Karpas-422 (cell line): ENCODE data around the gene ABL2. TPM values are rescaled to one million over a fixed set of nuclear protein-coding genes. Genes with fewer than 3 reads are reported as not detected.
"Not testable (repeated sequence)": the region's sequence is repeated elsewhere in the genome, so short reads cannot be mapped to it uniquely, and the experiment has no call there.

Experiments used
- DNase-seq: peaks from one replicate; pipeline ENCODE4 v3.0.0-alpha.2; 2015
- H2AFZ ChIP-seq: fragments of 200-600 bp; sonication (generic); 2 replicates; pipeline ENCODE4 v1.6.1; 2014; ENCODE audit warnings: antibody characterized with exemption, low read length, mixed read lengths
- H3K27ac ChIP-seq: fragments of 200-600 bp; sonication (generic); 2 replicates; pipeline ENCODE4 v1.5.1; 2014; ENCODE audit warnings: mild to moderate bottlenecking, low read length, moderate library complexity
- H3K27me3 ChIP-seq: fragments of 200-600 bp; sonication (generic); 2 replicates; pipeline ENCODE4 v1.6.1; 2014; ENCODE audit warnings: low read length, mixed read lengths
- H3K36me3 ChIP-seq: fragments of 200-600 bp; sonication (generic); 2 replicates; pipeline ENCODE4 v1.6.1; 2014; ENCODE audit warnings: low read length, mixed read lengths; ENCODE audit not compliant: insufficient read depth
- H3K4me1 ChIP-seq: fragments of 200-600 bp; sonication (generic); 2 replicates; pipeline ENCODE4 v1.6.1; 2014; ENCODE audit warnings: mild to moderate bottlenecking, low read length, mixed read lengths
- H3K4me2 ChIP-seq: fragments of 200-600 bp; sonication (generic); 2 replicates; pipeline ENCODE4 v1.6.1; 2014; ENCODE audit warnings: low read length, low read depth, mild to moderate bottlenecking; ENCODE audit not compliant: poor library complexity, severe bottlenecking
- H3K4me3 ChIP-seq: fragments of 200-600 bp; sonication (generic); 2 replicates; pipeline ENCODE4 v1.5.1; 2014; ENCODE audit warnings: mild to moderate bottlenecking, antibody characterized with exemption, low read length, mixed read lengths
- H3K79me2 ChIP-seq: fragments of 200-600 bp; sonication (generic); 2 replicates; pipeline ENCODE4 v1.6.1; 2014; ENCODE audit warnings: mild to moderate bottlenecking, low read length, mixed read lengths
- H3K9ac ChIP-seq: fragments of 200-600 bp; sonication (generic); 2 replicates; pipeline ENCODE4 v1.6.0; 2014; ENCODE audit warnings: low read length
- H3K9me2 ChIP-seq: fragments of 200-600 bp; sonication (generic), shearing (Covaris generic); replicated peaks from 2 replicates; pipeline ENCODE4 v1.6.0; 2014; ENCODE audit warnings: mild to moderate bottlenecking, low read length, moderate library complexity; ENCODE audit not compliant: insufficient read depth
- H3K9me3 ChIP-seq: fragments of 300-700, 200-600 bp; sonication (generic); 2 replicates; pipeline ENCODE4 v1.6.1; 2014; ENCODE audit warnings: low read length, mixed read lengths
- H4K20me1 ChIP-seq: fragments of 200-600 bp; sonication (generic); 2 replicates; pipeline ENCODE4 v1.6.1; 2014; ENCODE audit warnings: mild to moderate bottlenecking, antibody characterized with exemption, low read length, low read depth; ENCODE audit not compliant: insufficient read depth
- total RNA-seq: library from RNA; depleted of rRNA; stranded (reverse); fragments of >200 nt; shearing (Covaris generic); gene quantifications from 2 replicates; pipeline ENCODE4 v1.2.3, GENCODE V29; 2014; ENCODE audit warnings: low replicate concordance

The ABL2 gene
- total RNA-seq, 1 experiment from 2014 or later = 14.3 TPM

DNA sequence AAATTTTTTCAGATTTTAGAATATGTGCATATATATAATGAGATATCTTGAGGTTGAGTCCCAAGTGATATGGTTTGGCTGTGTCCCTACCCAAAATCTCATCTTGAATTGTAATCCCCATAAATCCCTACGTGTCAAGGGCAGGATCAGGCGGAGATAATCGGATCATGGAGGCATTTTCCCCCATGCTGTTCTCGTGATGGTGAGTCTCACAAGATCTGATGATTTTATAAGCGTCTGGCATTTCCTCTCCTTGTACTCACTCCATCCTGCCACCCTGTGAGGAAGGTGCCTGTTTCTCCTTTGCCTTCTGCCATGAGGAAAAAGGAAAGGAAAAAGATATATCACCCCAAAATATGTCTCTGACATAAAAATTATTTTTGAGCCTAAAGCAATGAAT lies 83.0 kb downstream of the ABL2 start:
- Histone ChIP-seq H3K4me2 (no peak overlapping the region), H4K20me1 (no peaks in the 10 kb centered on the region), H3K27me3 (no peaks in the 10 kb centered on the region), H3K27ac (no peak overlapping the region), H3K36me3 (no peaks in the 10 kb centered on the region), H3K79me2 (peaks cover 65% of the 10 kb centered on the region), H3K4me3 (no peak overlapping the region), H3K9me2 (no peaks in the 10 kb centered on the region), H3K9me3 (no peaks in the 10 kb centered on the region), H2AFZ (no peak overlapping the region), H3K4me1 (peaks cover 24% of the 10 kb centered on the region), H3K9ac (no peak overlapping the region)
- DNase-seq = peak; percentile 38

DNA sequence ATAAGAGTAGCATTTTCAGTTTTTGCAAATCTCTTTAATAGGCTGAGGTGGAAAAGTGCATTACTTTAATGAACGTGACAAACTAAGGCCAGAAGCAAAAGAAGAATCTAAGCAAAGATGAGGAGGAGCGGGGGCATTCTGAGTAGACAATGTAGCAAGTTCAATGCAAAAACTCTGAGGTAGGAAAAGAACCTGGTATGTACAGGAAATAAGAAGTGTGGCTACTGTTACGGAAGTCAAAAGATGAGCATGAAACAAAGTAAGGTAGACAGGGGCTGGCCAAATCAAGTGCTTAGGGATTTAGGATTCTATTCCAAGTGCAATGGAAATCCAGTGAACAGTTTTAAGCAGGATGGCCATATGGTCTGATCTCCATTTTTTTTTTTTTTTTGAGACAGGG lies 84.0 kb downstream of the ABL2 start:
- H3K4me2 ChIP-seq = no peak overlapping the region
- no peak overlapping the region for H3K4me3 ChIP-seq
- no peaks in the 10 kb centered on the region for H3K36me3 ChIP-seq
- no peak overlapping the region for H3K27ac ChIP-seq
- no peaks in the 10 kb centered on the region for H3K9me2 ChIP-seq
- no peak for DNase-seq
- peaks cover 20% of the 10 kb centered on the region for H3K4me1 ChIP-seq
- no peak overlapping the region for H2AFZ ChIP-seq
- no peaks in the 10 kb centered on the region for H4K20me1 ChIP-seq
- H3K27me3 ChIP-seq = no peaks in the 10 kb centered on the region
- no peaks in the 10 kb centered on the region for H3K9me3 ChIP-seq
- peaks cover 65% of the 10 kb centered on the region for H3K79me2 ChIP-seq
- H3K9ac ChIP-seq = no peak overlapping the region

GRCh38 chr1:179144626-179145025 lies 84.9 kb downstream of the ABL2 start:
- Histone ChIP-seq H3K27me3 (no peaks in the 10 kb centered on the region), H3K27ac (no peak overlapping the region), H3K9me3 (no peaks in the 10 kb centered on the region), H3K9me2 (no peaks in the 10 kb centered on the region), H3K36me3 (no peaks in the 10 kb centered on the region), H3K4me1 (peaks cover 20% of the 10 kb centered on the region), H3K4me3 (no peak overlapping the region), H3K79me2 (peaks cover 65% of the 10 kb centered on the region), H4K20me1 (no peaks in the 10 kb centered on the region), H3K9ac (no peak overlapping the region), H3K4me2 (no peak overlapping the region), H2AFZ (no peak overlapping the region)
- no peak for DNase-seq

DNA sequence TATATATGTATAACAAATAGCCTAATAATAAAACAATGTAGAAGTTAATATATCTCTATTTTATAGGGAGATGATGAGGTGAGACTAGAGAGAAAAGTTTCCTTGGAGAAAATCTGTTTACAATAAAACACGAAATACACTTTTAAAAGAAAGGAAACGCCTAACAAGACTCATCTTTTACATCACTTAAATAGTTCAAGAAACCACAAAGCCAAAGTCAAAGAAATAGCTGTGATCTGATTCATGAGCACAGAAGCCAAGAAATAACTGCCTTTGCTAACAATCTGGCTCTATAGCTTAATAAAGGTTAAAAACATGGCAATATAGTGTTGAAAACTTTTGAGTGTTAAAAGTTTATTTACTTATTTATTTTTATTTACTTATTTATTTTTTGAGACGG lies 86.2 kb downstream of the ABL2 start:
- Histone ChIP-seq H3K4me1 (peaks cover 20% of the 10 kb centered on the region), H3K4me2 (no peak overlapping the region), H4K20me1 (no peaks in the 10 kb centered on the region), H3K9me3 (no peaks in the 10 kb centered on the region), H2AFZ (no peak overlapping the region), H3K27me3 (no peaks in the 10 kb centered on the region), H3K9me2 (no peaks in the 10 kb centered on the region), H3K4me3 (no peak overlapping the region), H3K9ac (no peak overlapping the region), H3K79me2 (peaks cover 63% of the 10 kb centered on the region), H3K27ac (no peak overlapping the region), H3K36me3 (no peaks in the 10 kb centered on the region)
- DNase-seq = peak; percentile 9

- Histone ChIP-seq H3K36me3 (no peaks in the 10 kb centered on the region), H3K9me2 (no peaks in the 10 kb centered on the region), H3K27me3 (no peaks in the 10 kb centered on the region), H3K27ac (peak overlapping the region; percentile 51), H3K9ac (no peak overlapping the region), H3K9me3 (no peaks in the 10 kb centered on the region), H3K4me2 (peak overlapping the region; percentile 12), H3K4me3 (no peak overlapping the region), H3K79me2 (peaks cover 63% of the 10 kb centered on the region), H4K20me1 (no peaks in the 10 kb centered on the region), H2AFZ (no peak overlapping the region), H3K4me1 (peaks cover 20% of the 10 kb centered on the region)
- peak; percentile 55 for DNase-seq
Observed at GRCh38 chr1:179142889-179143299, 86.6 kb downstream of the ABL2 start.

DNA sequence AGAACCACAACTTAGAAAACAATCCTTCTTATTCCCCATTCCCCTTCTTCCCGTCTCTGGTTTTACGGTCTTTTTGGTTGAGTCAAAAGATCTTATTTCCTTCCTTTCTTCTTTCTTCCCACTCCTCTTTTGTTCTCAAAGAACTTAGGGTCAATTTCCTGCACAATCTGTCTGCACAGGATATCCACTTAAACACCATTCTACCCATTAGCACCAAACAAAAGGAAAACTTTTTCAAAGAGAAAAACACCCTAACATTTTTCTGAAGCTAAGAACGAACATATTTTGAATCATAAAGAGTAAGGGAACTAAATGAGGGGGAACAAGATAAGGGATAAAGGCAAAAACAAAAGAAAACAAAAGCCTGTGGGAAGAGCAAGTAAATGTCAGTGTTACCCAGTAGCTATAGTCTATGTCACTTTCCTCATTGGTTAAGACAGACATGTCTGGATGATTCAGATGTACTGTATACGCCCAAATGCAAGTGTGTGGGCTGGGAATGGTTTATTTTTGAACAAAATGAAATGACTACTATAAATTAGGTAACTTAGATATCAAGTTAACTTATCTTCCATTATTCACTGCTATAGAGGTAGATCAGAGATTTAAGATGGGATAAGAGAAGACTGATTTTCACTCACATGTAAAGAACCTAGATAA lies 87.8 kb downstream of the ABL2 start:
- no peaks in the 10 kb centered on the region for H3K9me3 ChIP-seq
- peak; percentile 38 for DNase-seq
- peak overlapping the region; percentile 51; the same call in 1 of the 2 replicates for H3K27ac ChIP-seq
- H3K79me2 ChIP-seq = peaks cover 67% of the 10 kb centered on the region
- H3K4me2 ChIP-seq = peak overlapping the region; percentile 27
- no peak overlapping the region for H2AFZ ChIP-seq
- H3K27me3 ChIP-seq = no peaks in the 10 kb centered on the region
- no peak overlapping the region for H3K4me3 ChIP-seq
- H3K4me1 ChIP-seq = peaks cover 20% of the 10 kb centered on the region
- no peaks in the 10 kb centered on the region for H3K9me2 ChIP-seq
- no peaks in the 10 kb centered on the region for H3K36me3 ChIP-seq
- no peak overlapping the region for H3K9ac ChIP-seq
- no peaks in the 10 kb centered on the region for H4K20me1 ChIP-seq

DNA sequence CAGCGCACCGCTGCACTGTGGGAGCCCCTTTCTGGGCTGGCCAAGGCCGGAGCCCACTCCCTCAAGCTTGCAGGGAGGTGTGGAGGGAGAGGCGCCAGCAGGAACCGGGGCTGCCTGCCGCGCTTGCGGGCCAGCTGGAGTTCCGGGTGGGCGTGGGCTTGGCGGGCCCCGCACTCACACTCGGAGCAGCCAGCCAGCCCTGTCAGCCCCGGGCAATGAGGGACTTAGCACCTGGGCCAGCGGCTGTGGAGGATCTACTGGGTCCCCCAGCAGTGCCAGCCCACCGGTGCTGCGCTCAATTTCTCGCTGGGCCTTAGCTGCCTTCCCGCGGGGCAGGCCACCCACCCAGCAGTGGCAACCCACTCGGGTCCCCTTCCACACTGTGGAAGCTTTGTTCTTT lies 90.7 kb downstream of the ABL2 start:
- peak; percentile 19 for DNase-seq
- not testable (repeated sequence) for H3K9ac ChIP-seq, H3K9me2 ChIP-seq, H3K36me3 ChIP-seq, H2AFZ ChIP-seq, H3K4me3 ChIP-seq, H3K9me3 ChIP-seq, H3K4me2 ChIP-seq, H3K27me3 ChIP-seq, H4K20me1 ChIP-seq, H3K27ac ChIP-seq
- Histone ChIP-seq H3K4me1 (peaks cover 20% of the 10 kb centered on the region), H3K79me2 (peaks cover 59% of the 10 kb centered on the region)

- Histone ChIP-seq H4K20me1 (no peaks in the 10 kb centered on the region), H3K4me3 (no peak overlapping the region), H3K9ac (no peak overlapping the region), H3K79me2 (peaks cover 63% of the 10 kb centered on the region), H3K4me1 (peaks cover 17% of the 10 kb centered on the region), H3K9me2 (no peaks in the 10 kb centered on the region), H2AFZ (no peak overlapping the region), H3K27me3 (no peaks in the 10 kb centered on the region), H3K9me3 (no peaks in the 10 kb centered on the region), H3K36me3 (no peaks in the 10 kb centered on the region), H3K27ac (no peak overlapping the region), H3K4me2 (no peak overlapping the region)
- DNase-seq = no peak
Observed at GRCh38 chr1:179137617-179138255, 91.7 kb downstream of the ABL2 start.
